Measurements from ENCODE around the gene F2R. TPM values are rescaled to one million over a fixed set of nuclear protein-coding genes. Genes with fewer than 3 reads are reported as not detected.

F2R gene
- total RNA-seq, 2 donors from 2014 or later = 3.6 to 20.4 TPM

GRCh38 chr5:76717222-76718083 lies 1.5 kb downstream of the F2R start:
- peaks cover 2% of the 10 kb centered on the region for H3K36me3 Mint-ChIP-seq (ENCODE audit: low read depth)
- H3K27ac Mint-ChIP-seq = peak overlapping the region; percentile 21
- peaks cover 16% of the 10 kb centered on the region for H3K4me1 Mint-ChIP-seq
- no peak for DNase-seq
- H3K9me3 ChIP-seq (ENCODE audit: control insufficient read depth, low read length, poor library complexity, severe bottlenecking) = no peaks in the 10 kb centered on the region
- H3K4me3 Mint-ChIP-seq = peak overlapping the region; percentile 41
- peaks cover 14% of the 10 kb centered on the region for H3K27me3 Mint-ChIP-seq
- no peak for ATAC-seq

GRCh38 chr5:76718381-76718832 lies 2.5 kb downstream of the F2R start:
- H3K27me3 Mint-ChIP-seq = peaks cover 14% of the 10 kb centered on the region
- no peaks in the 10 kb centered on the region for H3K9me3 ChIP-seq (ENCODE audit: control insufficient read depth, low read length, poor library complexity, severe bottlenecking)
- H3K36me3 Mint-ChIP-seq (ENCODE audit: low read depth) = peaks cover 2% of the 10 kb centered on the region
- peaks cover 16% of the 10 kb centered on the region for H3K4me1 Mint-ChIP-seq
- no peak overlapping the region for H3K4me3 Mint-ChIP-seq
- no peak for ATAC-seq
- H3K27ac Mint-ChIP-seq = no peak overlapping the region
- DNase-seq = no peak

- Mint-ChIP-seq H3K36me3 (ENCODE audit: low read depth) (peaks cover 2% of the 10 kb centered on the region), H3K27me3 (peaks cover 14% of the 10 kb centered on the region), H3K4me3 (no peak overlapping the region), H3K4me1 (peaks cover 18% of the 10 kb centered on the region), H3K27ac (no peak overlapping the region)
- no peaks in the 10 kb centered on the region for H3K9me3 ChIP-seq (ENCODE audit: control insufficient read depth, low read length, poor library complexity, severe bottlenecking)
- ATAC-seq (no peak), DNase-seq (no peak)
Observed at GRCh38 chr5:76718880-76719279, 3.0 kb downstream of the F2R start.

- DNase-seq (no peak), ATAC-seq (no peak)
- H3K4me3 Mint-ChIP-seq = peak overlapping the region; percentile 52
- peaks cover 14% of the 10 kb centered on the region for H3K27me3 Mint-ChIP-seq
- H3K27ac Mint-ChIP-seq = peak overlapping the region; percentile 9
- H3K4me1 Mint-ChIP-seq = peaks cover 9% of the 10 kb centered on the region
- H3K9me3 ChIP-seq (ENCODE audit: control insufficient read depth, low read length, poor library complexity, severe bottlenecking) = no peaks in the 10 kb centered on the region
- H3K36me3 Mint-ChIP-seq (ENCODE audit: low read depth) = peaks cover 2% of the 10 kb centered on the region
Observed at GRCh38 chr5:76720988-76721569, 5.2 kb downstream of the F2R start.

GRCh38 chr5:76723266-76723665 lies 7.3 kb downstream of the F2R start:
- Mint-ChIP-seq H3K27ac (peak overlapping the region; percentile 79), H3K27me3 (no peaks in the 10 kb centered on the region), H3K4me1 (peaks cover 5% of the 10 kb centered on the region), H3K4me3 (no peak overlapping the region), H3K36me3 (ENCODE audit: low read depth) (peaks cover 2% of the 10 kb centered on the region)
- ATAC-seq (no peak), DNase-seq (no peak)
- no peaks in the 10 kb centered on the region for H3K9me3 ChIP-seq (ENCODE audit: control insufficient read depth, low read length, poor library complexity, severe bottlenecking)

GRCh38 chr5:76723906-76724305 lies 8.0 kb downstream of the F2R start:
- Mint-ChIP-seq H3K4me1 (peaks cover 5% of the 10 kb centered on the region), H3K27ac (peak overlapping the region; percentile 79), H3K4me3 (no peak overlapping the region), H3K36me3 (ENCODE audit: low read depth) (peaks cover 2% of the 10 kb centered on the region), H3K27me3 (no peaks in the 10 kb centered on the region)
- no peaks in the 10 kb centered on the region for H3K9me3 ChIP-seq (ENCODE audit: control insufficient read depth, low read length, poor library complexity, severe bottlenecking)
- no peak for ATAC-seq
- no peak for DNase-seq

- Mint-ChIP-seq H3K4me3 (no peak overlapping the region), H3K27ac (no peak overlapping the region), H3K4me1 (peaks cover 5% of the 10 kb centered on the region), H3K36me3 (ENCODE audit: low read depth) (peaks cover 2% of the 10 kb centered on the region), H3K27me3 (no peaks in the 10 kb centered on the region)
- DNase-seq (no peak), ATAC-seq (no peak)
- H3K9me3 ChIP-seq (ENCODE audit: control insufficient read depth, low read length, poor library complexity, severe bottlenecking) = peaks cover 3% of the 10 kb centered on the region
Observed at GRCh38 chr5:76724871-76725270, 8.9 kb downstream of the F2R start.

- peaks cover 9% of the 10 kb centered on the region for H3K27me3 Mint-ChIP-seq
- H3K36me3 Mint-ChIP-seq (ENCODE audit: low read depth) = peaks cover 4% of the 10 kb centered on the region
- no peak overlapping the region for H3K4me3 Mint-ChIP-seq
- peaks cover 11% of the 10 kb centered on the region for H3K4me1 Mint-ChIP-seq
- no peak overlapping the region for H3K27ac Mint-ChIP-seq
- H3K9me3 ChIP-seq (ENCODE audit: control insufficient read depth, low read length, poor library complexity, severe bottlenecking) = peaks cover 3% of the 10 kb centered on the region
- DNase-seq (no peak), ATAC-seq (no peak)
Observed at GRCh38 chr5:76728965-76729364, 13.0 kb downstream of the F2R start.

- no peak overlapping the region for H3K4me3 Mint-ChIP-seq
- no peak for ATAC-seq
- no peak overlapping the region for H3K27ac Mint-ChIP-seq
- peaks cover 4% of the 10 kb centered on the region for H3K36me3 Mint-ChIP-seq (ENCODE audit: low read depth)
- peaks cover 11% of the 10 kb centered on the region for H3K4me1 Mint-ChIP-seq
- H3K27me3 Mint-ChIP-seq = peaks cover 9% of the 10 kb centered on the region
- peaks cover 3% of the 10 kb centered on the region for H3K9me3 ChIP-seq (ENCODE audit: control insufficient read depth, low read length, poor library complexity, severe bottlenecking)
- DNase-seq = no peak
Observed at GRCh38 chr5:76729373-76730290, 13.7 kb downstream of the F2R start.

- peaks cover 4% of the 10 kb centered on the region for H3K36me3 Mint-ChIP-seq (ENCODE audit: low read depth)
- DNase-seq = no peak
- peaks cover 20% of the 10 kb centered on the region for H3K4me1 Mint-ChIP-seq
- peak overlapping the region; percentile 95 for H3K27ac Mint-ChIP-seq
- peak; percentile 50 for ATAC-seq
- peaks cover 3% of the 10 kb centered on the region for H3K9me3 ChIP-seq (ENCODE audit: control insufficient read depth, low read length, poor library complexity, severe bottlenecking)
- peaks cover 9% of the 10 kb centered on the region for H3K27me3 Mint-ChIP-seq
- H3K4me3 Mint-ChIP-seq = peak overlapping the region; percentile 77
Observed at GRCh38 chr5:76732405-76733048, 16.6 kb downstream of the F2R start.

GRCh38 chr5:76733049-76733417 lies 17.1 kb downstream of the F2R start:
- H3K9me3 ChIP-seq (ENCODE audit: control insufficient read depth, low read length, poor library complexity, severe bottlenecking) = peaks cover 3% of the 10 kb centered on the region
- ATAC-seq = peak; percentile 82
- peaks cover 4% of the 10 kb centered on the region for H3K36me3 Mint-ChIP-seq (ENCODE audit: low read depth)
- H3K4me1 Mint-ChIP-seq = peaks cover 20% of the 10 kb centered on the region
- H3K4me3 Mint-ChIP-seq = peak overlapping the region; percentile 77
- H3K27me3 Mint-ChIP-seq = peaks cover 9% of the 10 kb centered on the region
- peak overlapping the region; percentile 95 for H3K27ac Mint-ChIP-seq
- no peak for DNase-seq

GRCh38 chr5:76735762-76736545 lies 20.0 kb downstream of the F2R start:
- Mint-ChIP-seq H3K27me3 (peaks cover 9% of the 10 kb centered on the region), H3K27ac (peak overlapping the region; percentile 83), H3K4me3 (peak overlapping the region; percentile 25), H3K36me3 (ENCODE audit: low read depth) (peaks cover 4% of the 10 kb centered on the region), H3K4me1 (peaks cover 32% of the 10 kb centered on the region)
- DNase-seq = no peak
- H3K9me3 ChIP-seq (ENCODE audit: control insufficient read depth, low read length, poor library complexity, severe bottlenecking) = no peaks in the 10 kb centered on the region
- ATAC-seq = no peak
